Urothelium cell line (cell line): Measurements from ENCODE around the gene DNHD1.

ENCODE experiments used
- DNase-seq: peaks from one replicate; pipeline ENCODE4 v3.0.0; 2011; ENCODE audit warnings: low spot score, mixed read lengths
- FAIRE-seq: peaks from 2 replicates; lab custom pipeline; 2011; peaks lifted over from hg19 to GRCh38; lab: Jason Lieb, UNC

The DNHD1 gene, protein sequence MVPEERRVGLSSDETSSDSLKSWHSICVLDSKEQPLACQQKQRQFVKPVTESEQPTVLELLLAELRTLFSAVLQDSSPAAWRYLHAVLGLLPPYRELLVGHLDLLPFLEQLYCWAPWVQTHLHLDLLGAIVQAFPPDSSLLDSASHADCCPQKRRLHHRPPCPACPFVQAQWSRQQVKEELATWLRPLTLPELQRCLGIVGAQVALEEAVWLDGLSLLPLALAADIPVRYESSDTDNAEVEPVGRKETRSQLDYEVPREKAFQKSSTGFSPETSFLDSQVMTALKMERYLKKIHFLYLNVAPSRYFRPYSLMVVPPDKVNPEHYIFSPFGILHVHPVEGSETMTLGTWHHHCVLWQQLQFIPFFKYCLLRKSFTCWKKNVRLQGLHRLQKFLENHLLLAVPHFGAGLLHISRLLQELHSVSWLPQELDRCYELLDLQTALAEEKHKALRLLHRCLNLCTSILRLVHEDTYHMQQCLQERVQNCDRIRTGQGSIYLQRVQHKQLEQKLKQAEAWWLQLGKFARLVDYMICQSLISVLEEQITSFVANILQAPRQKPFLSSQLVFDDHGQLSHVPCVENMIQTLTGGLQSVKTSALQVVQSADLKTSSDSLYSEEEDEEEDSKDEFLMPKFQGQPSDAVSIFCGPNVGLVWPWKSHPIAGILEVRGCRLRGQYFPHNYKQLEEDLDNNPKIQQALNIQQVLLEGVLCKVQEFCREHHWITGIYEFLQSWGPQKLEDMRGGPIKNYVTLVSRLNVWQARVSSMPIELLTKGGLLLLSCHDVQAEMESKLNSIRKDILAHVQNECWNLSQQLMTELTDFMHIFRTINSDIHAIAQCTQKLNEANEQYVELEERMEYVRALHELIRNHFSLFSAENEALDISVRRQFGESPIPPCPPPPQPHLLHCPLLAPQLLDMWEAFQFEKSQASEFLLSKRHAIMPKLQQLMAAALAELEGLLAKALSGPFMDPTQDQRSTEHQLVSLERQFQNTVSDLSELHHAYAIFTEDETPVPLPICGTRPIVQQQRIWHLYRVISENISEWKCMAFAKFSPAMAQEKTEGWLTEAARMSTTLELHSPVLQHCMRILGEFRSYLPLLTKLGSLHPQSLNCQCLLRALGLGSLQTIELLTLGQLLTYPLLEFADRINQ (N-terminal part only)

DNA sequence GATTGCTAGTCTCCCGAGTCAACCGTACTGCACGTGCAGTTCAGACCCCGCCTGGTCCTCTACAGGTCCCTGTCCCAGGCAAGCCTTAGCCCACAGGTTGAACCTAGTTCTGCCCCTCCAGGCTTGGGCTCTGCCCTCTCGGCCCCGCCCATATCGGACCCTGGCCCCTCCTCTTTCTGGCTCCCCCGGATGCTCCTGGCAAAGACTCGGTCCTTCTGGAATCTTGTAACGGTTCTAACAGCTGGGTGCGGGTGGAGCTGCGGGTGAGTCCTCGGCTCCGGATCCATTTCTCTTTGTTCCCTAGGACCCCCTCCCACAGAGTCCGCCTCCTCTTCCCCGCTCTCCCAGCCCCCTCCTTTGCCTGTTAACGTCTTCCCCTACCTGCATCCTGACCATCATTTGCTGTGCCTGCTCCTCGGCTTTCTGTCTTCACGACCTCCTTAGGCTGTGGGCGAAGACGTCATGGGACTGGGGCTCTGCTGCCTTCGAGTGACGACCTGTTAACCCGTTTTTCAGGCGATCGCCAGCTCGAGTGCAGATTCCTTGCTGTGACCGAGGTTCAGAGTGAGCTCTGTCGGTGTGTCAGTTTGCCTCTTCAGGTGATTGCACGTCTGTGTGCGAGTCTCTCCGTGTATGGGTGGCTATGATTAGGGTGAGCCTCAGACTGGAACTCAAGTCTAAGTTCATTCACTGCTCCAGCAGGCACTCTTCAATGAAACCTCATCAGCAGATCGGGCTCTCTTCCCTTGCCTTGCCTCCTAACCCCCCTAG is at the start of gene DNHD1:
Gene DNHD1 (plus strand): TSS at position 212 of the 771 bp plus-strand sequence. CDS start 936 bp downstream, outside the sequence.
- FAIRE-seq (no peak), DNase-seq (no peak)

DNA sequence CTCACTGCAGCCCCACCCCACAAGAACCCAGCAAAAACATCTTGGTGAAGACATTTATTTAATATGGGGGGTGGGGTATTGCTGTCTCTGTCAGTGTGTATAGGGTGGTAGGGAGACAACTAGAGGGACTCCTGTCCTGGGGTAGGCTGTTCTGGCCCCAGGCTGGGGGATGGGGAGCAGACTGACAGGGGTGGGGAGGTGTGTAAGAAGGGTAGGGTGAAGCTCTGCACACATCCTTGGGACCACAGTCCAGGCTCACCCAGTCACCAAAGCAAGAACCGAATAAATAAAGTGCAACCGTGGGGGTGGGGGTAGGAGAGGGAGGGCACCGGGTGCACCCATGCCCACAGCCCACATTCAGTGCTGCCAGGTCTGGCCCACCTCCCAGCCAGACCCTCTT is 48.5 kb upstream of the DNHD1 start:
- FAIRE-seq (no peak), DNase-seq (no peak)

DNA sequence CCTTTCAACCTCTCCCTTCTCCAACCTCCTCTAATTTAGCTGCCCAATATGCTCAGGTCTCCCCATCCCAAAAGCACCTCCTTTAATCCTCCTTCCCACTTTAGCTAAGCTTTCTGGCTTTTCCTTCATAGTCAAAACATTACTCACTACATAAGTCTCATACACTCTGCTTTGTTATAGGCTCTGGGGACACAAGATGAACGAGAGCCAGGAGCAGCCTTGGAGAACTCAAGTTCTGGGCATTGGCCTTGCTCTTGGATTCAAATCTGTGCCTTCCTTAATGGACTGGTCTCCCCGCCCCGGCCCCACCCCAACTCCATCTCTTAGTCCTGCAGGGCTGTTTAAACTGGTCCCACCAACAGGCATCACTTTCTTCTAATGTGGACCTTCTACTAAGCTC is 44.9 kb upstream of the DNHD1 start:
- FAIRE-seq (no peak), DNase-seq (no peak)

DNA sequence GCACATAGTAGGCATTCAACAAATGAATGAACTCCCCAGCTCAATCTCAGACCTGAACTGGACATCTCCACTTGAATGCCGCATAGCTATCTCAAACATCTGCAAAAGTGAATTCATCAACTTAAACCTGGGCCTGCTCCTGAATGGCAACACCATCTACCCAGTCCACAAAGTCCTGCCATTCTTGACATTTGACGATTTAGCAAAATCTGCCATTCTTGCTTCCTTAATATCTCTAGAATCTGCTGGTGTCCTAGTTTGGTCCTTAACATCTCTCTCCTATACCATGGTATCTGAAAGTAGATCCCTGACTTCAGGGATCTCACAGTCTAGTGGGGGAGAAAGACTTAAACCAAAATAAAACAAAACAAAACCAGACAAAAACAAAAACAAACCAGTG is 43.9 kb upstream of the DNHD1 start:
- FAIRE-seq: no peak
- no peak for DNase-seq

DNA sequence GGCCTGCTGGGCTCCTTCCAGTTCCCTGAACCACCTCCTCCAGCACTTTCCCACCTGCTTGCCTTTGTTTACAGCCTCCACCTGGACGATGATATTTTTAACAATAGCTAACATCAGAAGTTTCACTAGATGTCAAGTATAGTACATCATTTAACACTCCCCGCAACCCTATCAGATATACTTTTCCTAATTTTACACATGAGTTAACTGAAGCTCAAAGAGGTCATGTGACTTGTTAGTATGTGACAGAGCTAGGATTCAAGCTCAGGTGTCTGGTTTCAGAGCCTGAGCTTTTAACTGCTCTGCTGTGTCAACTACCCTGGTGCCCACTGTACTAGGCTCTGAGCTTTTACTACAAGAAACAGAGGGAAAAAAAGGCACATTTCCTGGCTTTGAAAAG is 42.0 kb upstream of the DNHD1 start:
- FAIRE-seq: no peak

DNA sequence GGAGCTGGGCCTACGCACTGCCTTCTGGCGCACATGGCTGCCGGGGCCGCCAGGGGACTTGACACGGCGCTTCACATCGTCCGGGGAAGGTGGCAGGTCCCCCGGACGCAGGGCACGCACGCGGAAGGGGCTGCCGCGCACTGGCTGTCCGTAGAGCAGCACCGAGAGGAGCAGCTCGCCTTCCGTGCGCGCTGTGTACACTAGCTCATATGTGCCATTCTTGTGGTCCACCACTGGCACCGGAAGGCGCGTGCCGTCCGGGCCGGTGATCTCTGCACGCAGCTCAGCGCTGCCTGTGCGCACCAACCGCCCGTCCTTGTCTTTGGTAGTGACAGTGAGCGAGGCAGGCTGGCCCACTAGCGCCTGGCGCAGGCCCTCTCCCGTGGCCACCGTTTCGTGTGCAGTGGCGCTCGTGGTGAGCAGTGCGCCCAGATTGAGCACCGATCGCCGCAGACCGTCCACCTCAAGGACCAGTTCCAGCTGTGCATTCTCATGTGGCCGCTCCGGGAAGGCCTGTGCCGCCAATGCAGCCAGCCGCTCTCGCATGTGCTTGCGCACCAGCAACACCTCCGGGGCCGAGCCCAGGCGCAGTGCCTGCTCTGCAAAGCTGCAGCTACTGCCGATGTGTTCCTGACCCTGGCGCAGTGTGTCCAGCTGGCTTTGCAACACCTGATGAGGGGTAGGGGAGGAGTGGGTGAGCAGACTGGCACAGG is 40.6 kb upstream of the DNHD1 start:
- FAIRE-seq: no peak

More for the DNA sequence above, 42.0 kb upstream of the DNHD1 start:
- DNase-seq: no peak

DNA sequence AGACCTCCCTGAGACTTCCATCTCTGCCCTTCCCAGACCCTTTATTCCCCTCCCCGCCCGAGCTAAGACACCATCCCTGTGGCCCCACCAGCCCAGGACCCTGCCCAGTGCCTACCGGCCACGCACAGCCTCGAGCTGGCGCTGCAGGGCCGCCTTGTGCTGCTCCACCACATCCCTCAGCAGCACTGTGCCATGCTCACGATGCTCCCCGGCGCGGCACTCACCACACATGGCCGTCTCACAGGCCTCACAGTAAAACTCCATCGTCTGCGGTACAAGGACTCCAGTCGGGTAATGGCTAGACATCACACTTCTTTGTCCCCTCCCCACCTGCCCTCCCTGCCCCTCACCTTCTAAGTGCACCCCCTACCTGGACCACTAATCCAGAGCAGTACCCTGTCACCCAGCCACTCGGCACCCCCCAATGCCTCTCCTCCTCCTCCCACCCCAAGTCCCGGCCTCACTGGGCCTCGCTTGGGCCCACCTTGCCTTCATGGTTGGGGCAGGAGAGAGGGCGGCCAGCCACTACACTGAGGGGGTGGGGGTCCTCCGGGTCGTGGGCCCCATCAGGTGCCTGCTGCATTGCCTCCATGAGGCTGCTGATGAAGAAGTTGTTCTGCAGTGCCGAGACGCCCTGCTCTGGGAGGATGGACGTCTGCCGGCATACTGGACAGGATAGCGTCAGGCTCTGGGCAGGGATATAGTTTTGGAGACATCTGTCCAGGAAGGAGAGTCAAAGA is 39.3 kb upstream of the DNHD1 start:
- DNase-seq: no peak

More for the DNA sequence above, 40.6 kb upstream of the DNHD1 start:
- no peak for DNase-seq

DNA sequence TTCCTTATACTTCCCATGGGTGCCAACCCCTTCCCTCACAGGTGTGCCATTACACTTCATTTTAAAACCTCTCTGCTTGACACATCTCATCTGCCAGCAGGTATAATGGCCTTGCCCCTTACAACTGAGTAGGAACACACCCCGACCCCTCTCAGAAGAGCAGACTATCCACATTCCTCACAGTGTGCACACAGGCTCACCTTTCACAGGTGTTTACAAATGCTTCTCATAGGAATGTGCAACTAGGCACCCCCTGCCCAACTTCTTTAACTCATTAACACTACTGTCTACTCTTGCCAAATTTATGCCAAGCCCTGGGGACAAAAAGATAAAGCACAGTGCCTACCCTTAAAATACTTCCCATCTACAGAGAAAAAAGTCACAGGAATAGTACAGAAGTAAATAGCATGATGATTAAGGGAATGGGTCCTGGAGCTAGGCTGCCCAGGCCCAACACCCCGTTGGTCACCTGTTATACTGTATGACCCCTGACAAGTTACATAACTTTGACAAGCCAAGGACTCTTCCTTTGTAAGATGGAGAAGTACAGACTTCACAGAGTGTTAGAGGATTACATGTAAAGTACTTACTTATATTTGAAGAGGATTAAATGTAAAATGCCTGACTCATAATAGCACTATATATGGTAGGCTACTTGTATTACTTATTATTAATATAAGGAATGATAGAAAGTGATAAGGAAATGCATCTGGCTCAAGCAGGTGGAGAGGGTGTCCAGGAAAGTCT is 38.6 kb upstream of the DNHD1 start:
- no peak for FAIRE-seq
- DNase-seq: no peak

More for the DNA sequence above, 39.3 kb upstream of the DNHD1 start:
- FAIRE-seq: no peak

DNA sequence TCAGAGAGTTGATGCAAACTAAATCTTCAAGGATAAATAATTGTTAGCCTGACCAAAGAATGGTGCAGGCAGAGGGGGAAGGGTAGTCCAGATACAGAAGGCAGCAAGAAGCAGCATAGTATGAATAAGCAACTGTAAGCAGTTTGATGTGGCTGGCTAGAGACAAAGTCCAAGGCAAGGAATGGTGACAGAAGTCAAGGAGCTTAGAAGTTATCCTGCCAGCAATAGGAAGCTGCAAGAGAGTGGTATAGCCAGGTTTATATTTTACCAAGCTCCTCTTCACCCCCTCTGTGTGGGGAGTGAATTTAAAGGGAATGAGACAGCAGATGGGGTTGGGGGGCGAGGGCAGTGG is 38.0 kb upstream of the DNHD1 start:
- DNase-seq: no peak
- no peak for FAIRE-seq

DNA sequence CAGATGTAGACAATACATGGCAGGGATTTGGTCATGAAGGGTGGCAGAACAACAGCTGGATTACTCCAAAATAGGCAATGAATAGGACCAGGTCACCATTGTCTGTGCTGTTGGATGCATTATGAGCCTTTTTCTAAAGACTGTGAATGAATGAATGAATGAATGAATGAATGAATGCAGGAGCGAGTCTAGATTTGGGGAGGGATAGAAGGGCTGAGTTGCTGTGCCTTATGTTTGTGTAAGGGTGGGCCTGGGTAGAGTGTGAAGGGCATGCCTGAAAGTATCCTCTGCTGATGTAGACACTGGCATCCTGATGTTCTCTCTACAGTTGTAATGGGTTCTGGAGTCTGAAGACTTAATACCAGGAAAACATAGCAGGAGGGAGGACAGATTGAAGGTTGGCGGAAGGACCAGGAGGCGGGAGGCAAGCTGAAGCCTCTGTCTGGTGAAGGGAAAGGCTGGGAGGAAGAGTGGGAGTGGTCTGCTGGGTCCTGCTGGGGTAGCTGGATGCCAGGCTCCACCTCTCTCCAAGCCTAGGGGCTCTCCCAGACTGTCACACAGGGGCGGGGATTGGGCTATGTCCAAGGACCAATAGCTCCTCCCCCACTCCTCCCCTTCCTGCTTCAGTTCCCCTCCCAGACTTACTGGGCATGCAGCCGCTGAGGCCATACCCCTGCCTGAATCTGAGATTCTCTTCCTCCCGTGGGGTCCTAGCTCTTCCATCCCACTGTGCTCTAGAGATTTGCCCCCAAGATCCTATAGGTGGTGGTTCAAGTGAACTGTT is 28.2 kb upstream of the DNHD1 start:
- DNase-seq (peak; percentile 55), FAIRE-seq (no peak)

DNA sequence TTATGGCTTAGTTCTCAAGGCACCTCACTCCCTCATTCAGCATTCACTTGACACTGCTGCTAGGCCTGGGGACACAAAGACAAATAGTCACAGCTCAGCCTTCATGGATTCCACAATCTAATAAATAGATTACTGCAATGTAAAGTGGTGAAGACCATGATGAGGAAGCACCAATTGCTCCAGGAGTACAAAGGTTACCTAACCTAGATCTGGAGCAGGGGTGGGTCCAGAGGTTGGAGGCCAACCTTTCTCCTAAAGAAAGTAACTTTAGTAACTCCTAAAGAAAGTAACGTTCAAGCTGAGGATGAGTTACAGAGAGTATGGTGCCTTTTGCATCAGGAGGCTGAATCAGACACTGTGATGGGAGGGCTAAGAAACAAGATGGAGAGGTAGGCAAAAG is 27.5 kb upstream of the DNHD1 start:
- DNase-seq: no peak
- FAIRE-seq: no peak

DNA sequence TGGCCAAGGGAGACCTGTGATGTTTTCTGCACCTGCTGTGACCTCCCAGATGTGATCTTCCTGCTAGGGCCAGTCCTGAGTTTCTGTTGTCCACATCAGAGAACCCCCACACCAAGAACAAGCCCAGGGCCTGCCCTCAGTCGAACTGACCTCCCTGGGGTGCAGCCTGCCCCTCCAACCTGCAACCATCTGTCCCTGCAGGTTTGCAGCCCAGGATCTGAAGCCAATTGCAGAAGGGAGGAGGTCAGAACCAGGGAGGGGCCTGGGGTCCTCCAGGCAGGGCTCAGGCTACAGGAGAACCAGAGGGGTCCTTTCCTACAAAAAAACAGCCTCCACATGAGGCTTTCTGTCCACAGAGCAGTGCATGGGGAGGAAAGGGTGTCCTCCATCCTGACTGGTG is 24.1 kb upstream of the DNHD1 start:
- FAIRE-seq: no peak
- DNase-seq: no peak

DNA sequence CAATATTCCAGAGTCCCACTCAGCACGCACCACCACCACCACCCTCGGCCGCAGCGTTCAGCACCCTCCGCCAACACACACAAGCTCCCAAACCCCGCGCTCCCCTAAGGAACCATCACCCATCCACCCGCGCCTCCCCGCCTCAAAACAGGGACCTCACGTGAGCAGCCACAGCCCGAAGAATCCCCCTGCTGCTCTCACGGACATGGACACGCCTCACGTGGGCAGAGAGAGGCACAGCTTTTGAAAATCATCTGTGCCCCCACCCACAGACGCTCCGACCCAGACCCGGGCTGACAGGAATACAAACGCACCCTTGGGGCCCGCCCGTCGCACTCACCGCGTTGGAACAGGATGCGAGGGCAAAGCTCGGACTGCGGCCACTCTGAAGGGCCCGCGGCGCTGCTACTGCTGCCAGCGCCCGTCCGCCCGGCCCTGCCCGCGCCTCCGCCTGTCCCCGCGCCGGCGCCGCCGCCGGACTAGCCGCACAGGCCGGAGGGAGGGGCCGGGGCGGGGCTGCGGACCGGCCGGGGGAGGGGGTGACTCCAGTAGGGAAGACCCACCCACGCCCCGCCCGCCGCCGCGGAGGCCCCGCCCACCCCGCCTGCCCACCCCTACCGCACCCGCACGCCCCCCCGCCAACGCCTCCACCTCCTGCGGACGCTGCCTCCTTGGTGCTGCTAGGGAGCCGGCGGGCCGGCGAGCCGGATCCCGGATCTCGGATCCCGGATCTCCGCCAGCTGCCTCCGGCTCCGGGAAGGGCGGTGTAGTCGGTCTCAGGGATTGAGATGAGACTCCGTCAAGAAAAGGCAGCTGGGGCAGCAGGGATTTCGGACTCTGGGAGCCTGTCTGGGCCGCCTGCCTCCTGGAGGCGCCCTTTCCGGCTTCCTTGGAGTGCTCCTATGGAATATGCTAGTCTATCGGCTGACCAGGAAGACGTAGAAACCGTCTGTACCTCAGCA is 23.3 kb upstream of the DNHD1 start, which contains the start of gene TRIM3:
Gene TRIM3 (minus strand): TSS at position 491 of the 962 bp plus-strand sequence. CDS start 8,246 bp downstream, outside the sequence.
- no peak for FAIRE-seq
- DNase-seq: peak; percentile 98

DNA sequence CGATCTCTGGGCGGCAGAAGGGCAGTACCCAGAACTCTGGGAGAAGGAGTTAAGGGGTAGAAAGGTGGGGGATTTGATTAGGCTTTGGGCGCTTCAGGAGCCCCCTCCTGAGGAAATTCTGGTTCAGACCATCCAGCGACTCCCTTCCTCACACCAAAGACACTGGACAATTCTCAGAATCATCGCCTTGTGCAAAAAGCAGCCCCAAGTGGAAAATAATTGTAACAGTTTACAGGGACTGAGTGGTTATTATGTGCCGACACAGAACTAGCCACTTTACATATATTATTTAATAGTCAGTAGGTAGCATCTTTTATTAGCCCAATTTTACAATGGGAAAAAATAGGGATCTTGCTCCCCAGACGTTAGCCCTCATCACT is 22.7 kb upstream of the DNHD1 start:
- FAIRE-seq (no peak), DNase-seq (no peak)

DNA sequence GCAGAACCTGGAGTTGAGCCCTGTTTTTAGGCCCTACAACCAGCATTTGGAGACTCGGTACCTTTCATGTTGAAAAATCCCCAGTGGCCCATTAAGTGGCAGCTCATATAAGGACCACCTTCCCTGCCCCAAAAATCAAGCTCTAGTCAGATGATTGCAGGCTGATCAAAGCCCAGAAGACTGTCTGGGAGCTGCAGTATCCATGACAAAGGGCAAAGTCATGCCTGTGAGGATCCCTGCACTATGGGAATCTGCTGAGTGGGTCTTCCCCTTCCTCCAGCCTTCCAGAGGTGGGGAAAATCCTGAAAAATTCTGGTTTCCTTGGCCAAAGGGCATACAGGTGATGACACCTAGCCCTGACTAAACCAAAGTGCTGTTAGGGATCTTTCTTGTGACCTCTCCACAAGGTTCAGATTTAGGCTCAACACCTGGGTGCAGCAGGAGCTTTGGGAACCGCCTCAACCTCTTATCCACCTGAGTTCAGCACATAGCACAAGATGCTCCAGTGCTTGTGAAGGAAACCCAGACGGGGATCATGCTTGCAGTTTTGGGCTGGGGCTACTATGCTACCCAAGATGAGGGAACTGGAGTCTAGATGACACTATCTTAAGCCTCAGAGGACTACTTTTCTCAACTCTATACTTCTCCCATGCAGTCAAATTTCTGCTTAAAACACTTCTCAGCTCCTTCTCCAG is 22.1 kb upstream of the DNHD1 start:
- DNase-seq (no peak), FAIRE-seq (no peak)

DNA sequence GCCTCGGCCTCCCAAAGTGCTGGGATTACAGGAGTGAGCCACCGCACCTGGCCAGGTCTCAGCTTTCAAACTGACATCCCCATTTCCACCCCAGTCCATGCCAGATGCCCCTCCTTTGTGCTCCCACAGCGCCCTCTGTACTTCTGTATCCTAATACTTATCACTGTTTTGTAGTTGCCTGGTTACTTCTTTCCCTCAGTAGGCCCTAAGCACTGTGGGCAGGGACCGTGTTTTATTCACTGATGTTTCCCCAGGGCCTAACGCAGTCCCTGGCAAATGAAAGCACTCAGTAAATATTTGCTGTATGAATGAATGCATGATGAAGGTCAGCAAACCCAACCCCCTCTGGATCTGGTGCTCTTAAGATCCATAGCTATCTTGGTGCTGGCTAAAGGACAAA is 21.1 kb upstream of the DNHD1 start:
- DNase-seq (no peak), FAIRE-seq (no peak)
